ENCODE measurements around the gene LYST. TPM values are rescaled to one million over a fixed set of nuclear protein-coding genes. Genes with fewer than 3 reads are reported as not detected.
A peak's percentile ranks its signal among the peaks of the same experiment; 100 is the strongest.

Gene LYST
- total and polyA plus RNA-seq, 10 donors, result 9.0 to 169 (median 98.1) TPM

DNA sequence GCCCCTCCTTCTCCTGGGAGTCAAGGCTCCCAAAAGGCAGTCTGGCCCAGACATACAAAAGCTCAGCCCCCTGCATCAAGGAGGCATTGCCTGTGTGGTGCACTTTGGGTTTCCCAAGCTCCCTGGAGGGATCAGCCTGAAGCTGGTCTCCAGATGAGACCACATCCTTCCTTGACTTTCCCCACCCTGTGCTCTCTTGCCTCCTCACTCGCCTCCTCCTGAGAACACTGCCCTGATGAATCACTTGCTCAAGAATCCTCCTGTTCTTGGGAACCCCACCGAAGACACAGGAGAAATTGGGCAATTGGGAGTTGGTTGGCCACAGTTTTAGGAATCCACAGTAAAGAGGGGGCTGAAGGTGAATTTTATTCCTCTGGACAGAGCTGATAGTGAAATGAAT lies 34.8 kb upstream of the LYST start:
- Histone ChIP-seq H3K36me3 (no peaks in the 10 kb centered on the region), H3K4me1 (peaks cover 0 to 35% (median 15%) of the 10 kb centered on the region in 6 donors), H3K27me3 (replicated peaks in 1 of 7) (no peaks in the 10 kb centered on the region), H3K9me3 (no peaks in the 10 kb centered on the region), H3K27ac (peak overlapping the region in 3 of 8 donors; percentile 66 to 79 (median 76)), H3K4me3 (no peak overlapping the region)
- TF ChIP-seq, protein P1, sequence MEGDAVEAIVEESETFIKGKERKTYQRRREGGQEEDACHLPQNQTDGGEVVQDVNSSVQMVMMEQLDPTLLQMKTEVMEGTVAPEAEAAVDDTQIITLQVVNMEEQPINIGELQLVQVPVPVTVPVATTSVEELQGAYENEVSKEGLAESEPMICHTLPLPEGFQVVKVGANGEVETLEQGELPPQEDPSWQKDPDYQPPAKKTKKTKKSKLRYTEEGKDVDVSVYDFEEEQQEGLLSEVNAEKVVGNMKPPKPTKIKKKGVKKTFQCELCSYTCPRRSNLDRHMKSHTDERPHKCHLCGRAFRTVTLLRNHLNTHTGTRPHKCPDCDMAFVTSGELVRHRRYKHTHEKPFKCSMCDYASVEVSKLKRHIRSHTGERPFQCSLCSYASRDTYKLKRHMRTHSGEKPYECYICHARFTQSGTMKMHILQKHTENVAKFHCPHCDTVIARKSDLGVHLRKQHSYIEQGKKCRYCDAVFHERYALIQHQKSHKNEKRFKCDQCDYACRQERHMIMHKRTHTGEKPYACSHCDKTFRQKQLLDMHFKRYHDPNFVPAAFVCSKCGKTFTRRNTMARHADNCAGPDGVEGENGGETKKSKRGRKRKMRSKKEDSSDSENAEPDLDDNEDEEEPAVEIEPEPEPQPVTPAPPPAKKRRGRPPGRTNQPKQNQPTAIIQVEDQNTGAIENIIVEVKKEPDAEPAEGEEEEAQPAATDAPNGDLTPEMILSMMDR (IDR thresholded peaks at IDR 0.05 in 8 of 11, conservative IDR thresholded peaks at IDR 0.05 in 3 of 11), result no peak
- TF ChIP-seq POLR2AphosphoS5 (IDR thresholded peaks at IDR 0.05), result no peak
- TF ChIP-seq POLR2A (IDR thresholded peaks at IDR 0.05), result no peak
- DNase-seq, result no peak
- 47 to 75% (median 56%) methylated on average over 2 of the region's 2 CpGs for WGBS, 5 donors
- intact Hi-C loops (cut with DNase I; ENCODE audit: low total_unique reads), result no loop called here

DNA sequence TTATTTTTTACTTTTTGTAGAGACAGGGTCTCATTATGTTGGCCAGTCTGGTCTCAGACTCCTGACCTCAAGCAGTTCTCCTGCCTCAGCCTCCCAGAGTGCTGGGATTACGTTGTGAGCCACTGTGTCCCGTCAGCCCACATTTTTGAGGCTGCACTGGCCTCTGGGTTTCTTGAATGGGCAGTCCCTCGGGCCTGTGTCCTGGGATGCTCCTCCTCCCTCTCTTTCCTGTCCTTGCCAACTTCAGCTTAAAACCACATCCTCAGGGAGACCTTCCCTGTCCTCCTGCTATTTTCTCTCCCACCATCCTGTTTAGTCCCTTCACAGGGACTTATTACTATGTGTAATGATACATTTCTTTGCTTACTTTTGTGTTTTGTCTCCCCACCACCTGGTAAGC lies 31.4 kb upstream of the LYST start:
- TF ChIP-seq, protein P1 (IDR thresholded peaks at IDR 0.05 in 8 of 11, conservative IDR thresholded peaks at IDR 0.05 in 3 of 11), result no peak
- TF ChIP-seq POLR2AphosphoS5 (IDR thresholded peaks at IDR 0.05), result no peak
- TF ChIP-seq POLR2A (IDR thresholded peaks at IDR 0.05), result no peak
- Histone ChIP-seq H3K9me3 (no peaks in the 10 kb centered on the region), H3K36me3 (no peaks in the 10 kb centered on the region), H3K4me3 (no peak overlapping the region), H3K27me3 (replicated peaks in 1 of 7) (no peaks in the 10 kb centered on the region), H3K4me1 (peaks cover 0 to 45% (median 24%) of the 10 kb centered on the region in 6 donors), H3K27ac (no peak overlapping the region)
- intact Hi-C loops (cut with DNase I; ENCODE audit: low total_unique reads), result no loop called here
- WGBS, 5 donors, result 49 to 68% (median 60%) methylated on average over 3 of the region's 3 CpGs
- no peak for DNase-seq

DNA sequence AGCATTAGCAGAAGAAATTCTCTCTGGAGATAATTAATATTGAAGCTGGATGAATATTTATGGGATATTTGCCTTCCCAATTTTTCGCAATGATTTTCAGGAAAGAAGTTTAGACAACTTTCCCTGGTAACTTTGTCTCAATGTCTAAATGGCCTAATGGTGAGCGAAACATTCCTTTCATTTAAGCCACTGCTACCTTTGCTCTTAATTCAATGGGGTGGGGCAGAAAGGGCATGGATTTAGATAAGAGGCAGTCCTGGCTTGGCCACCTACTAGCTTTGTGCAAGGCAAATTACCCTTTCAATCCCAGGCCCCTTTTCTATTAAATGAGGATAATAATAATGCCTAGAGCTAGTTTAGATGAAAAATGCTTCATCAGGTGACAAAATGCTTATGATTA lies 27.1 kb upstream of the LYST start:
- Histone ChIP-seq H3K9me3 (no peaks in the 10 kb centered on the region), H3K27me3 (replicated peaks in 1 of 7) (no peaks in the 10 kb centered on the region), H3K4me3 (no peak overlapping the region), H3K27ac (peak overlapping the region in 5 of 8 donors; percentile 73 to 90 (median 82)), H3K36me3 (no peaks in the 10 kb centered on the region), H3K4me1 (peaks cover 0 to 34% (median 24%) of the 10 kb centered on the region in 6 donors)
- TF ChIP-seq, protein P1 (IDR thresholded peaks at IDR 0.05 in 8 of 11, conservative IDR thresholded peaks at IDR 0.05 in 3 of 11), result no peak
- TF ChIP-seq POLR2AphosphoS5 (IDR thresholded peaks at IDR 0.05) (no peak), POLR2A (IDR thresholded peaks at IDR 0.05) (no peak)
- 93 to 99% (median 98%) methylated on average over 2 of the region's 2 CpGs for WGBS, 5 donors
- DNase-seq, result no peak
- intact Hi-C loops (cut with DNase I; ENCODE audit: low total_unique reads), result no loop called here

DNA sequence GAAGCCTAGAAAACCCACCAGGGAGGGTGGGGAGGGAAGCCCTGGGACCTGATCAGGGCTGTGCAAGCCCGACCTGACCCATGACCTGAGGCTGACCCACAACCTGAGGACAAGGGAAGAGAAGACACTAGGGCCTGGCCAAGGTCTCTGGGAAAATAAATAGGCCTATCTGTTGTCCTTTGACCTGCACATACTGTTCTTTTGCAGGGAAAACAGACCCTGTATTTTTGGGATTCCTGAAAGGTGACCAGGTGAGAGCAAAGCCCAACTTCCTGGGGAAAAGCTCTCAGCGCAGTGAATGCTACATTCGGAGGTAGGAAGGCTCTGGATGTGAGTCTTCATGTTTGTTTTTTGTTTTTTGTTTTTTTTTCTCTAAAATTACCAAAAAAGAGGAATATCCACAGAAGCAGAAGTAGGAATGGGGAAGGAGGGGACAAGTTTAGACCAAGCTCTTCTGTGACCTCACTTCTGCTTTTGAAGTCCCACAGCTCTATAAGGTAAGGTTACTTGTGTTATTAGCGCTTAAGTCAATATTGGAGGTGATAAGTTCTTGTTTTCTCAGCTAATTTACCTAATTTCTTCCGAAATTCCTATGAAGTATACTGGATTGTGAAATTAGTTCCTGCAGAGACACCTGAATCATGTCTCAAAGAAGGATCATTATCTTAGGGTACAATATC lies 26.2 kb upstream of the LYST start:
- TF ChIP-seq POLR2A (IDR thresholded peaks at IDR 0.05) (no peak), POLR2AphosphoS5 (IDR thresholded peaks at IDR 0.05) (no peak)
- TF ChIP-seq, protein P1 (IDR thresholded peaks at IDR 0.05 in 8 of 11, conservative IDR thresholded peaks at IDR 0.05 in 3 of 11), result no peak
- Histone ChIP-seq H3K27me3 (replicated peaks in 1 of 7) (no peaks in the 10 kb centered on the region), H3K4me3 (peak overlapping the region in 1 of 8 donors; percentile 31), H3K4me1 (peaks cover 0 to 36% (median 21%) of the 10 kb centered on the region in 6 donors), H3K36me3 (no peaks in the 10 kb centered on the region), H3K9me3 (no peaks in the 10 kb centered on the region), H3K27ac (peak overlapping the region; percentile 17 to 90 (median 75))
- DNase-seq, result no peak
- intact Hi-C loops (cut with DNase I; ENCODE audit: low total_unique reads), result no loop called here
- WGBS, 5 donors, result 50 to 63% (median 53%) methylated on average over 5 of the region's 5 CpGs

All from spleen (tissue), 11 donors.